Right atrium auricular region (tissue), 2 donors: ENCODE measurements around the gene SLC25A21. TPM values are rescaled to one million over a fixed set of nuclear protein-coding genes. Genes with fewer than 3 reads are reported as not detected.

Experiments used
- DNase-seq: peaks from one replicate; pipeline ENCODE4 v3.0.0-alpha.2; 2019; ENCODE audit warnings: low spot score
- H3K27ac ChIP-seq, 2 donors: fragments of 200-600 bp; sonication (generic); 1 replicate in 1 of 2; 2 replicates in 1 of 2; pipeline ENCODE4 v1.5.1; 2016 to 2019
- H3K27me3 ChIP-seq, 2 donors: fragments of 200-600 bp; sonication (generic); one replicate each; pipeline versions ENCODE4 v1.5.1 to v1.6.0; 2017 to 2019
- H3K36me3 ChIP-seq: fragments of 200-600 bp; sonication (generic); one replicate; pipeline ENCODE4 v1.5.1; 2016
- H3K4me1 ChIP-seq, 2 donors: fragments of 200-600 bp; sonication (generic); one replicate each; pipeline versions ENCODE4 v1.5.1 to v1.6.0; 2017 to 2019
- H3K4me3 ChIP-seq, 2 donors: fragments of 200-600 bp; sonication (generic); 1 replicate in 1 of 2; 2 replicates in 1 of 2; pipeline ENCODE4 v1.5.1; 2017 to 2019; ENCODE audit warnings: mild to moderate bottlenecking in 1 of 2, moderate library complexity in 1 of 2
- H3K9me3 ChIP-seq, 2 donors: fragments of 200-600 bp; sonication (generic); one replicate each; pipeline ENCODE4 v1.5.1; 2019
- total RNA-seq, 2 donors: library from RNA; depleted of rRNA; stranded (reverse); fragments of >200 nt; gene quantifications; one replicate each; pipeline ENCODE4 v1.1.0, GENCODE V29; 2016
- TF ChIP-seq, protein P1 (sequence below), 2 donors: fragments of 200-600 bp; sonication (generic); IDR thresholded peaks; one replicate each; pipeline ENCODE4 v1.5.1; 2019; ENCODE audit warnings: antibody characterized with exemption in 2 of 2

SLC25A21 gene
- total RNA-seq, 2 donors from 2014 or later, result 0.55 to 0.93 TPM

GRCh38 chr14:36757734-36758601 is 414.4 kb downstream of the SLC25A21 start:
- Histone ChIP-seq H3K36me3 (no peaks in the 10 kb centered on the region), H3K4me3 (no peak overlapping the region), H3K9me3 (no peaks in the 10 kb centered on the region), H3K27ac (no peak overlapping the region), H3K27me3 (no peaks in the 10 kb centered on the region), H3K4me1 (no peaks in the 10 kb centered on the region)
- no peak for DNase-seq
- TF ChIP-seq, protein P1, sequence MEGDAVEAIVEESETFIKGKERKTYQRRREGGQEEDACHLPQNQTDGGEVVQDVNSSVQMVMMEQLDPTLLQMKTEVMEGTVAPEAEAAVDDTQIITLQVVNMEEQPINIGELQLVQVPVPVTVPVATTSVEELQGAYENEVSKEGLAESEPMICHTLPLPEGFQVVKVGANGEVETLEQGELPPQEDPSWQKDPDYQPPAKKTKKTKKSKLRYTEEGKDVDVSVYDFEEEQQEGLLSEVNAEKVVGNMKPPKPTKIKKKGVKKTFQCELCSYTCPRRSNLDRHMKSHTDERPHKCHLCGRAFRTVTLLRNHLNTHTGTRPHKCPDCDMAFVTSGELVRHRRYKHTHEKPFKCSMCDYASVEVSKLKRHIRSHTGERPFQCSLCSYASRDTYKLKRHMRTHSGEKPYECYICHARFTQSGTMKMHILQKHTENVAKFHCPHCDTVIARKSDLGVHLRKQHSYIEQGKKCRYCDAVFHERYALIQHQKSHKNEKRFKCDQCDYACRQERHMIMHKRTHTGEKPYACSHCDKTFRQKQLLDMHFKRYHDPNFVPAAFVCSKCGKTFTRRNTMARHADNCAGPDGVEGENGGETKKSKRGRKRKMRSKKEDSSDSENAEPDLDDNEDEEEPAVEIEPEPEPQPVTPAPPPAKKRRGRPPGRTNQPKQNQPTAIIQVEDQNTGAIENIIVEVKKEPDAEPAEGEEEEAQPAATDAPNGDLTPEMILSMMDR (IDR thresholded peaks at IDR 0.05), result no peak

- Histone ChIP-seq H3K4me3 (no peak overlapping the region), H3K27me3 (no peaks in the 10 kb centered on the region), H3K27ac (no peak overlapping the region), H3K9me3 (no peaks in the 10 kb centered on the region), H3K36me3 (no peaks in the 10 kb centered on the region), H3K4me1 (no peaks in the 10 kb centered on the region)
- TF ChIP-seq, protein P1 (IDR thresholded peaks at IDR 0.05), result no peak
- DNase-seq, result no peak
Measured at GRCh38 chr14:36756226-36756625, 416.2 kb downstream of the SLC25A21 start.

GRCh38 chr14:36755756-36756155 is 416.6 kb downstream of the SLC25A21 start:
- Histone ChIP-seq H3K9me3 (no peaks in the 10 kb centered on the region), H3K4me3 (no peak overlapping the region), H3K27ac (no peak overlapping the region), H3K4me1 (no peaks in the 10 kb centered on the region), H3K27me3 (no peaks in the 10 kb centered on the region), H3K36me3 (no peaks in the 10 kb centered on the region)
- DNase-seq, result no peak
- TF ChIP-seq, protein P1 (IDR thresholded peaks at IDR 0.05), result no peak

DNA sequence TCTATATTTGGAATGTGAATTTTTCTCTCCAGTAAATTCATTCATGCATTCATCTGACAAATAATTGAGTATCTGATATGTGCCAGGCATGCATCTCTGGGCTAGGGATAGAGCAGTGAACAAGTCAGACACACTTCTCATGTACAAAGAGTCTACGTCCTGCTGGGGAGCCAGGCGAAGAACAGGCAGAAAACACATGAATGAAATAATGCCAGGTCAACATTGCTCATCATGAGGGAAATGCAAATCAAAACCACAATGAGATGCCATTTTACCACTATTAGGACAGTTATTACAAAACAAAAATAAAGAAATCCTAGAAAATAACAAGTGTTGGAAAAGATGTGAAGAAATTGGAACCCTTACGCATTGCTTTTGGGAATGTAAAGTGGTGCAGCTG is 420.5 kb downstream of the SLC25A21 start:
- TF ChIP-seq, protein P1 (IDR thresholded peaks at IDR 0.05), result no peak
- H3K9me3 ChIP-seq, result no peaks in the 10 kb centered on the region
- no peaks in the 10 kb centered on the region for H3K27me3 ChIP-seq

GRCh38 chr14:36751106-36751505 is 421.3 kb downstream of the SLC25A21 start:
- Histone ChIP-seq H3K27ac (no peak overlapping the region), H3K4me1 (no peaks in the 10 kb centered on the region), H3K4me3 (no peak overlapping the region), H3K27me3 (no peaks in the 10 kb centered on the region), H3K9me3 (no peaks in the 10 kb centered on the region), H3K36me3 (no peaks in the 10 kb centered on the region)
- TF ChIP-seq, protein P1 (IDR thresholded peaks at IDR 0.05), result no peak
- no peak for DNase-seq

More for the DNA sequence above, 420.5 kb downstream of the SLC25A21 start:
- no peak overlapping the region for H3K27ac ChIP-seq
- no peak for DNase-seq
- no peaks in the 10 kb centered on the region for H3K36me3 ChIP-seq
- H3K4me1 ChIP-seq, result no peaks in the 10 kb centered on the region
- H3K4me3 ChIP-seq, result no peak overlapping the region
